ENCODE data around the gene CBR1.
"Not testable (repeated sequence)": the region's sequence is repeated elsewhere in the genome, so short reads cannot be mapped to it uniquely, and the experiment has no call there.

The CBR1 gene

GRCh38 chr21:36070999-36071398 lies 1.2 kb downstream of the CBR1 start:
- POLR2A ChIA-PET = interaction anchor here (0.6 to 3.1 kb wide), 3 partner anchors 12 to 23 kb away, joined by 3 to 39 read pairs (median 3); partner anchors contain the start of gene SETD4
- CTCF ChIA-PET = interaction anchor here (1.0 kb wide), 1 partner anchor 41 kb away, joined by 3 read pairs; no protein-coding TSS in a partner anchor
- DNase-seq (ENCODE audit: extremely low spot score) = no peak
- no peak for TF ChIP-seq NFRKB (IDR thresholded peaks at IDR 0.05)
- TF ChIP-seq TARDBP (IDR thresholded peaks at IDR 0.05) = no peak
- no peak for TF ChIP-seq BHLHE40 (IDR thresholded peaks at IDR 0.05; ENCODE audit: borderline replicate concordance)
- no peak for TF ChIP-seq PKNOX1 (IDR thresholded peaks at IDR 0.05)
- no peak for TF ChIP-seq SUZ12 (IDR thresholded peaks at IDR 0.05)
- no peak for TF ChIP-seq LEF1 (IDR thresholded peaks at IDR 0.05; ENCODE audit: borderline replicate concordance)
- no peak for TF ChIP-seq FOXK2 (IDR thresholded peaks at IDR 0.05)
- TF ChIP-seq ZNF384 (IDR thresholded peaks at IDR 0.05) = no peak
- no peak for TF ChIP-seq HDGF (IDR thresholded peaks at IDR 0.05; ENCODE audit: borderline replicate concordance)
- TF ChIP-seq ARNT (IDR thresholded peaks at IDR 0.05) = no peak
- TF ChIP-seq CTBP1 (IDR thresholded peaks at IDR 0.05; ENCODE audit: borderline replicate concordance) = no peak
- no peak for TF ChIP-seq SP1 (IDR thresholded peaks at IDR 0.05)
- TF ChIP-seq FOXA1 (IDR thresholded peaks at IDR 0.05) = no peak
- no peak for TF ChIP-seq ELF4 (IDR thresholded peaks at IDR 0.05)
- TF ChIP-seq FOXM1 (IDR thresholded peaks at IDR 0.05; ENCODE audit: borderline replicate concordance) = no peak
- TF ChIP-seq L3MBTL2 (conservative IDR thresholded peaks at IDR 0.05) = no peak

GRCh38 chr21:36072453-36073162 lies 2.8 kb downstream of the CBR1 start:
- DNase-seq (ENCODE audit: extremely low spot score) = no peak
- ChIA-PET POLR2A (interaction anchor here (2.0 kb wide), 1 partner anchor 12 kb away, joined by 8 read pairs; the partner anchor contains the start of gene SETD4), CTCF (no interaction called here)
- TF ChIP-seq SP1 (IDR thresholded peaks at IDR 0.05) (no peak), PKNOX1 (IDR thresholded peaks at IDR 0.05) (no peak), TARDBP (IDR thresholded peaks at IDR 0.05) (no peak), ELF4 (IDR thresholded peaks at IDR 0.05) (no peak), HDGF (IDR thresholded peaks at IDR 0.05; ENCODE audit: borderline replicate concordance) (no peak), FOXA1 (IDR thresholded peaks at IDR 0.05) (no peak), LEF1 (IDR thresholded peaks at IDR 0.05; ENCODE audit: borderline replicate concordance) (no peak), L3MBTL2 (conservative IDR thresholded peaks at IDR 0.05) (no peak), SUZ12 (IDR thresholded peaks at IDR 0.05) (no peak), BHLHE40 (IDR thresholded peaks at IDR 0.05; ENCODE audit: borderline replicate concordance) (no peak), ARNT (IDR thresholded peaks at IDR 0.05) (no peak), FOXK2 (IDR thresholded peaks at IDR 0.05) (no peak), ZNF384 (IDR thresholded peaks at IDR 0.05) (no peak), NFRKB (IDR thresholded peaks at IDR 0.05) (no peak), CTBP1 (IDR thresholded peaks at IDR 0.05; ENCODE audit: borderline replicate concordance) (no peak), FOXM1 (IDR thresholded peaks at IDR 0.05; ENCODE audit: borderline replicate concordance) (no peak)

GRCh38 chr21:36073181-36073580 lies 3.4 kb downstream of the CBR1 start:
- ChIA-PET CTCF (no interaction called here), POLR2A (interaction anchor here (2.0 kb wide), 1 partner anchor 13 kb away, joined by 8 read pairs; the partner anchor contains the start of gene SETD4)
- no peak for DNase-seq (ENCODE audit: extremely low spot score)
- TF ChIP-seq ELF4 (IDR thresholded peaks at IDR 0.05) (no peak), ZNF384 (IDR thresholded peaks at IDR 0.05) (no peak), FOXM1 (IDR thresholded peaks at IDR 0.05; ENCODE audit: borderline replicate concordance) (no peak), TARDBP (IDR thresholded peaks at IDR 0.05) (no peak), CTBP1 (IDR thresholded peaks at IDR 0.05; ENCODE audit: borderline replicate concordance) (no peak), HDGF (IDR thresholded peaks at IDR 0.05; ENCODE audit: borderline replicate concordance) (no peak), NFRKB (IDR thresholded peaks at IDR 0.05) (no peak), SP1 (IDR thresholded peaks at IDR 0.05) (no peak), L3MBTL2 (conservative IDR thresholded peaks at IDR 0.05) (no peak), ARNT (IDR thresholded peaks at IDR 0.05) (no peak), FOXK2 (IDR thresholded peaks at IDR 0.05) (no peak), PKNOX1 (IDR thresholded peaks at IDR 0.05) (no peak), SUZ12 (IDR thresholded peaks at IDR 0.05) (no peak), BHLHE40 (IDR thresholded peaks at IDR 0.05; ENCODE audit: borderline replicate concordance) (no peak), LEF1 (IDR thresholded peaks at IDR 0.05; ENCODE audit: borderline replicate concordance) (no peak), FOXA1 (IDR thresholded peaks at IDR 0.05) (no peak)

DNA sequence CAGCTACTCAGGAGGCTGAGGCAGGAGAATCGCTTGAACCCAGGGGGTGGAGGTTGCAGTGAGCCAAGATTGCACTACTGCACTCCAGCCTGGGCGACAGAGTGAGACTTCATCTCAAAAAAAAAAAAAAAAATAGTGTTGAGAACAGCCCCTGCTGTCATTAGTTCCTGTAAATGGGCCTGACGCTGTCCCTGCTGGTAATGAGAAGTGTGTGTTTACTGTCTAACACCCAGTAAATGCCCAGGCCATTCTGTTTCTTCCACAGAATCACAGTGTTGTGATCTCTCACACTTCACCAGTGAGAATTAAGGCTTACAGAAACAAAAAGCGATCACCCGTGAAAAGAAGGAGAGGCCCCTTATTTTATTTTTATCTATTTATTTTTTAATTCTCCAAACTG lies 4.1 kb downstream of the CBR1 start:
- DNase-seq (ENCODE audit: extremely low spot score); CTCF ChIA-PET: not testable (repeated sequence)
- POLR2A ChIA-PET = interaction anchor here (2.0 kb wide), 1 partner anchor 14 kb away, joined by 8 read pairs; the partner anchor contains the start of gene SETD4

GRCh38 chr21:36075171-36075570 lies 5.3 kb downstream of the CBR1 start:
- ChIA-PET POLR2A (no interaction called here), CTCF (no interaction called here)
- TF ChIP-seq NFRKB (IDR thresholded peaks at IDR 0.05) = no peak
- TF ChIP-seq FOXM1 (IDR thresholded peaks at IDR 0.05; ENCODE audit: borderline replicate concordance) = no peak
- no peak for TF ChIP-seq BHLHE40 (IDR thresholded peaks at IDR 0.05; ENCODE audit: borderline replicate concordance)
- no peak for TF ChIP-seq FOXK2 (IDR thresholded peaks at IDR 0.05)
- no peak for TF ChIP-seq TARDBP (IDR thresholded peaks at IDR 0.05)
- TF ChIP-seq FOXA1 (IDR thresholded peaks at IDR 0.05) = no peak
- TF ChIP-seq SP1 (IDR thresholded peaks at IDR 0.05) = no peak
- no peak for DNase-seq (ENCODE audit: extremely low spot score)

- TF ChIP-seq NFRKB (IDR thresholded peaks at IDR 0.05) = no peak
- TF ChIP-seq ELF4 (IDR thresholded peaks at IDR 0.05) = no peak
- no peak for TF ChIP-seq SUZ12 (IDR thresholded peaks at IDR 0.05)
- TF ChIP-seq SP1 (IDR thresholded peaks at IDR 0.05) = no peak
- no peak for TF ChIP-seq BHLHE40 (IDR thresholded peaks at IDR 0.05; ENCODE audit: borderline replicate concordance)
- TF ChIP-seq PKNOX1 (IDR thresholded peaks at IDR 0.05) = no peak
- no peak for TF ChIP-seq ZNF384 (IDR thresholded peaks at IDR 0.05)
- no peak for TF ChIP-seq ARNT (IDR thresholded peaks at IDR 0.05)
- TF ChIP-seq TARDBP (IDR thresholded peaks at IDR 0.05) = no peak
- TF ChIP-seq FOXA1 (IDR thresholded peaks at IDR 0.05) = no peak
- no peak for TF ChIP-seq L3MBTL2 (conservative IDR thresholded peaks at IDR 0.05)
- DNase-seq (ENCODE audit: extremely low spot score) = no peak
- ChIA-PET CTCF (no interaction called here), POLR2A (interaction anchor here (1.0 kb wide), 1 partner anchor 16 kb away, joined by 3 read pairs; no protein-coding TSS in a partner anchor)
Measured at GRCh38 chr21:36075953-36076352, 6.1 kb downstream of the CBR1 start.
